ENCODE data around the gene FRMD4A.
A peak's percentile ranks its signal among the peaks of the same experiment; 100 is the strongest.

The FRMD4A gene

GRCh38 chr10:13724484-13724883, 606.2 kb downstream of the FRMD4A start:
- TF ChIP-seq CTCF (IDR thresholded peaks at IDR 0.05), result no peak
- TF ChIP-seq ZFX (IDR thresholded peaks at IDR 0.05; ENCODE audit: borderline replicate concordance), result no peak

GRCh38 chr10:13722747-13723653, 607.7 kb downstream of the FRMD4A start:
- no peak overlapping the region for H3K27ac ChIP-seq
- TF ChIP-seq ZFX (IDR thresholded peaks at IDR 0.05; ENCODE audit: borderline replicate concordance), result no peak
- TF ChIP-seq CTCF (IDR thresholded peaks at IDR 0.05), result no peak

More at GRCh38 chr10:13724484-13724883, 606.2 kb downstream of the FRMD4A start:
- no peak overlapping the region for H3K27ac ChIP-seq

- no peak for TF ChIP-seq ZFX (IDR thresholded peaks at IDR 0.05; ENCODE audit: borderline replicate concordance)
- no peak for TF ChIP-seq CTCF (IDR thresholded peaks at IDR 0.05)
- no peak overlapping the region for H3K27ac ChIP-seq
Observed at GRCh38 chr10:13721486-13721885, 609.2 kb downstream of the FRMD4A start.

GRCh38 chr10:13720699-13721098, 610.0 kb downstream of the FRMD4A start:
- TF ChIP-seq CTCF (IDR thresholded peaks at IDR 0.05) (no peak), ZFX (IDR thresholded peaks at IDR 0.05; ENCODE audit: borderline replicate concordance) (no peak)
- H3K27ac ChIP-seq, result no peak overlapping the region

GRCh38 chr10:13719425-13719824, 611.3 kb downstream of the FRMD4A start:
- H3K27ac ChIP-seq, result no peak overlapping the region
- TF ChIP-seq ZFX (IDR thresholded peaks at IDR 0.05; ENCODE audit: borderline replicate concordance) (no peak), CTCF (IDR thresholded peaks at IDR 0.05) (no peak)

- H3K27ac ChIP-seq, result peak overlapping the region; percentile 80
- TF ChIP-seq CTCF (IDR thresholded peaks at IDR 0.05) (no peak), ZFX (IDR thresholded peaks at IDR 0.05; ENCODE audit: borderline replicate concordance) (no peak)
Observed at GRCh38 chr10:13718820-13719219, 611.9 kb downstream of the FRMD4A start.
